Prostate gland (tissue), 2 donors: ENCODE data around the gene ANKRD66. TPM values are rescaled to one million over a fixed set of nuclear protein-coding genes. Genes with fewer than 3 reads are reported as not detected.
A peak's percentile ranks its signal among the peaks of the same experiment; 100 is the strongest.

Experiments used
- DNase-seq: peaks from one replicate; pipeline ENCODE4 v3.0.0-alpha.2; 2019; ENCODE audit warnings: low spot score
- H3K27ac ChIP-seq, 2 donors: fragments of 200-600 bp; sonication (generic); 2 replicates each; pipeline ENCODE4 v1.5.1; 2017 to 2019
- H3K27me3 ChIP-seq: fragments of 200-600 bp; sonication (generic); replicated peaks from 2 replicates; pipeline ENCODE4 v1.5.1; 2019; ENCODE audit not compliant: insufficient read depth
- H3K36me3 ChIP-seq, 2 donors: fragments of 200-600 bp; sonication (generic); 1 replicate in 1 of 2; 2 replicates in 1 of 2; pipeline versions ENCODE4 v1.5.1 to v1.8.1; 2017 to 2019
- H3K4me1 ChIP-seq: fragments of 200-600 bp; sonication (generic); replicated peaks from 2 replicates; pipeline ENCODE4 v1.5.1; 2019
- H3K4me3 ChIP-seq, 2 donors: fragments of 200-600 bp; sonication (generic); 2 replicates each; pipeline ENCODE4 v1.5.1; 2017 to 2019
- H3K9me3 ChIP-seq: fragments of 200-600 bp; sonication (generic); 2 replicates; pipeline ENCODE4 v1.5.1; 2017
- CTCF ChIP-seq, 4 experiments: fragments of 200-600 bp in 2 of 4; fragments of 450-650 bp in 2 of 4; sonication (generic) in 2 of 4; IDR thresholded peaks; 1 replicate in 3 of 4; 2 replicates in 1 of 4; pipeline ENCODE4 v1.5.1; 2016 to 2019; ENCODE audit warnings: antibody characterized with exemption in 4 of 4, mild to moderate bottlenecking in 2 of 4, moderate library complexity in 2 of 4
- POLR2A ChIP-seq: fragments of 450-650 bp; IDR thresholded peaks from one replicate; pipeline ENCODE4 v1.6.1; 2016; ENCODE audit warnings: antibody characterized with exemption, mild to moderate bottlenecking
- POLR2AphosphoS5 ChIP-seq: sonication (generic); formaldehyde crosslinking; IDR thresholded peaks from one replicate; pipeline ENCODE4 v1.6.1; 2017; ENCODE audit warnings: antibody characterized with exemption
- WGBS: methylation state at CpG from one replicate; pipeline ENCODE4 v1.1.5; 2018; 5-methylcytosine and 5-hydroxymethylcytosine counted together
- intact Hi-C: fragments of 100-400 bp; cut with DNase I; formaldehyde crosslinking; loops from one replicate; pipeline ENCODE4 v1.14.2; 2022
- total RNA-seq, 2 donors: library from RNA; depleted of rRNA; stranded (reverse); fragments of >200 nt; gene quantifications; one replicate each; pipeline ENCODE4 v1.1.0, GENCODE V29; 2016

The ANKRD66 gene
- total RNA-seq, 2 donors from 2014 or later, result not detected

DNA sequence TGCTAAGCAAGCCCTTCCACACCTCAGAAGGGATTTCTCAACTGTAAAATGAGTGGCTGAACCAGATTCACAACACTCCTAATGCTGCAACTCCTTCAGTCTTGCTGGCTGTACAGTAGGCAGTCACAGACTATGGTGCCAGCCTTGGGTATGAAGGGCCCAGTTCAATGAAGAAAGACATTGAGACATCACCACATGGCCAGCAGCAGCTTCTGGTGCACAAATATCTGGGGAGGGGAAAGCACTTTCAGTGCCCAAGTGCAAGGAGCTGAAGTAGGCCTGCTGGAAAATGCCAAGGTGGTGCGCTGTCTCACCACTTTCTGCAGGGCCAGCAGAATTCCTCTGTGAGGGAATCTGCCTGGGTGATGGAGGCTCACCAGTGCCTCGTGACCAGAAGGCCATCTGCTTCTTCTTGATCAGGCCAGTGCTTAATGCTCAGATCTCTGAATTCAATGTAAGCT lies 13.4 kb upstream of the ANKRD66 start:
- TF ChIP-seq CTCF (IDR thresholded peaks at IDR 0.05), result no peak
- TF ChIP-seq POLR2AphosphoS5, result no peak
- no peak for TF ChIP-seq POLR2A
- Histone ChIP-seq H3K27ac (no peak overlapping the region), H3K4me1 (peaks cover 3% of the 10 kb centered on the region), H3K27me3 (no peaks in the 10 kb centered on the region), H3K9me3 (no peaks in the 10 kb centered on the region), H3K4me3 (no peak overlapping the region), H3K36me3 (no peaks in the 10 kb centered on the region)
- WGBS, result 82% methylated on average over 2 of the region's 2 CpGs
- intact Hi-C loops, result no loop called here
- DNase-seq, result no peak

GRCh38 chr6:46734867-46735719 lies 11.6 kb upstream of the ANKRD66 start, which contains the start of gene PLA2G7:
Gene PLA2G7 (minus strand): TSS chr6:46735375. CDS start chr6:46722891, 12,484 bp downstream.
- no peaks in the 10 kb centered on the region for H3K36me3 ChIP-seq
- TF ChIP-seq CTCF (IDR thresholded peaks at IDR 0.05), result no peak
- TF ChIP-seq POLR2AphosphoS5, result peak; percentile 30
- no peak for TF ChIP-seq POLR2A
- H3K27ac ChIP-seq, result peak within 1 kb of the TSS; percentile 46 to 73
- WGBS, result under 1% methylated on average over 55 of the region's 73 CpGs
- intact Hi-C loops, result no loop called here
- H3K4me1 ChIP-seq, result peaks cover 3% of the 10 kb centered on the region
- no peaks in the 10 kb centered on the region for H3K27me3 ChIP-seq
- no peaks in the 10 kb centered on the region for H3K9me3 ChIP-seq
- peak within 1 kb of the TSS; percentile 48 to 69 for H3K4me3 ChIP-seq
- peak; percentile 53 for DNase-seq

DNA sequence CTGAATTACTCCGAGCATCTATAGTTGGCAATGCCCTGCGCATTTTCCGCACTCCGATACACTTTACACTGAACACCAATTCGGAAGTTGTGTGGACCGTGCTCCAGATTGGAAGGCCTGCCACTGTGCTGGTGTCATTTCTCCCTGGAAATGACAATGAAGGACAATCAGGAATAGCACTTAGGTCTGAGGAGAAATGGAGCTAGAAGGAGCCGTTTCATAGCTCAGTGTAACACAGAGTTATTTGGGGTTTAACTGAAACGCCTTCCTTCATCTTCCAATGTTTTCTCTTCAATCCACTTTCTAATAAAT lies 11.1 kb upstream of the ANKRD66 start:
- Histone ChIP-seq H3K4me1 (peaks cover 3% of the 10 kb centered on the region), H3K27ac (peak overlapping the region; percentile 46 to 73), H3K4me3 (peak overlapping the region; percentile 48 to 69), H3K36me3 (no peaks in the 10 kb centered on the region), H3K27me3 (no peaks in the 10 kb centered on the region), H3K9me3 (no peaks in the 10 kb centered on the region)
- TF ChIP-seq POLR2AphosphoS5, result no peak
- intact Hi-C loops, result no loop called here
- DNase-seq, result no peak
- 18% methylated on average over 8 of the region's 8 CpGs for WGBS

DNA sequence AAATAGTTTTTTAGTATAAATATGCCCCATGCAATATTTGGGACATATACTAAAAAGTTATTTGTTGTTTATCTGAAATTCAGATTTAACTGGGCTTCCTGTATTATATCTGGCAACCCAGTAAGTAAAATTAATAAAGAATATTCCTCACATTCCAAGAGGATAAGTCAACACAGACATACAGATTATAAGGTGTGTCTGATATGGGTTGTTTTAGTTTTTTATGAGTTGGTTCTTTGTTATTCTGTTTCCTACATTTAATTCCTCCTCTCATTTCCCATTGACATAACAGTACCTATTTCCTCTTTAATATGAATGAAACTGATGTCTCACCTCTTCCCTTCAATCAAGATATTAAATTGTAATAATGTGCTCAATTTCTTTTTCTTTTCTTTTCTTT lies 9.8 kb upstream of the ANKRD66 start:
- H3K27me3 ChIP-seq, result no peaks in the 10 kb centered on the region
- no peak overlapping the region for H3K4me3 ChIP-seq

GRCh38 chr6:46741482-46741881 lies 5.3 kb upstream of the ANKRD66 start:
- Histone ChIP-seq H3K36me3 (no peaks in the 10 kb centered on the region), H3K9me3 (no peaks in the 10 kb centered on the region), H3K4me3 (no peak overlapping the region), H3K27me3 (no peaks in the 10 kb centered on the region), H3K4me1 (no peaks in the 10 kb centered on the region), H3K27ac (no peak overlapping the region)
- intact Hi-C loops, result no loop called here
- no peak for TF ChIP-seq CTCF (IDR thresholded peaks at IDR 0.05)
- TF ChIP-seq POLR2A, result no peak
- no peak for TF ChIP-seq POLR2AphosphoS5
- DNase-seq, result no peak
- 95% methylated on average over 2 of the region's 2 CpGs for WGBS

More for the DNA sequence above, 9.8 kb upstream of the ANKRD66 start:
- no peak for TF ChIP-seq CTCF (IDR thresholded peaks at IDR 0.05)
- TF ChIP-seq POLR2A, result no peak
- TF ChIP-seq POLR2AphosphoS5, result no peak
- intact Hi-C loops, result no loop called here
- no peaks in the 10 kb centered on the region for H3K36me3 ChIP-seq
- no peaks in the 10 kb centered on the region for H3K9me3 ChIP-seq
- H3K4me1 ChIP-seq, result peaks cover 3% of the 10 kb centered on the region
- DNase-seq, result no peak
- H3K27ac ChIP-seq, result no peak overlapping the region
